Prostate gland (tissue), 2 donors: ENCODE measurements around the gene RTN4RL2.

Experiments used
- CTCF ChIP-seq, 4 experiments: fragments of 200-600 bp in 2 of 4; fragments of 450-650 bp in 2 of 4; sonication (generic) in 2 of 4; IDR thresholded peaks; 1 replicate in 3 of 4; 2 replicates in 1 of 4; pipeline ENCODE4 v1.5.1; 2016 to 2019; ENCODE audit warnings: antibody characterized with exemption in 4 of 4, mild to moderate bottlenecking in 2 of 4, moderate library complexity in 2 of 4
- POLR2A ChIP-seq: fragments of 450-650 bp; IDR thresholded peaks from one replicate; pipeline ENCODE4 v1.6.1; 2016; ENCODE audit warnings: antibody characterized with exemption, mild to moderate bottlenecking
- POLR2AphosphoS5 ChIP-seq: sonication (generic); formaldehyde crosslinking; IDR thresholded peaks from one replicate; pipeline ENCODE4 v1.6.1; 2017; ENCODE audit warnings: antibody characterized with exemption

- TF ChIP-seq CTCF (IDR thresholded peaks at IDR 0.05) = peak; percentile 96 to 97 (median 96)
- TF ChIP-seq POLR2AphosphoS5 = peak; percentile 21
- TF ChIP-seq POLR2A = no peak
These were observed 3.2 kb upstream of the RTN4RL2 start for GRCh38 chr11:57456960-57457642.
